LNCaP clone FGC (cell line): ENCODE measurements around the gene TRMT11.

Experiments
- DNase-seq: peaks from one replicate; pipeline ENCODE4 v3.0.0-alpha.2; 2011; ENCODE audit warnings: low read depth
- H3K4me3 ChIP-seq: 2 replicates; pipeline ENCODE4 v1.5.1; 2011; ENCODE audit warnings: mild to moderate bottlenecking, low read depth, low read length, control low read depth
- TF ChIP-seq, protein P1 (sequence below): IDR thresholded peaks from 2 replicates; pipeline ENCODE4 v1.5.1; 2012; ENCODE audit warnings: mild to moderate bottlenecking; ENCODE audit not compliant: control insufficient read depth, insufficient read depth; ENCODE audit errors: extremely low read depth

Gene TRMT11

DNA sequence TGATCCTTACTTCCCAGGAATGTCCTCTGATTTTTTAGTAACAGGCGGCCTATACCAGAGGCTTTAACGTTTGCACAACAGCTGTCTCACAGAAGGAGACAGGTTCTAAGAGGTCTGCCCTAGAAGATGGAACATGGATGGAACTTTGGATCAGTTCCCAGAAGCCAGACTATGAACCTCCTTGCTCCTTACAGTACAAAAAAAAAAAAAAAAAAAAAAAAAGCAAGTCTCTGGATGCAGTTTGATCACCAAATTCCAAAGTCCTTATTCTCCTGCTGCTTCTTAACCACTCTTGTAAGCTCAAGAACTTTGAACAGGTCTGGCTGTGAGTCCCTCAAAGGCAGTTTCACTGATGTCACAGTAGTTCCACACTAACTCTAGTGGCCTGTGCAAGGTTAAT is 2.0 kb upstream of the TRMT11 start:
- TF ChIP-seq, protein P1, sequence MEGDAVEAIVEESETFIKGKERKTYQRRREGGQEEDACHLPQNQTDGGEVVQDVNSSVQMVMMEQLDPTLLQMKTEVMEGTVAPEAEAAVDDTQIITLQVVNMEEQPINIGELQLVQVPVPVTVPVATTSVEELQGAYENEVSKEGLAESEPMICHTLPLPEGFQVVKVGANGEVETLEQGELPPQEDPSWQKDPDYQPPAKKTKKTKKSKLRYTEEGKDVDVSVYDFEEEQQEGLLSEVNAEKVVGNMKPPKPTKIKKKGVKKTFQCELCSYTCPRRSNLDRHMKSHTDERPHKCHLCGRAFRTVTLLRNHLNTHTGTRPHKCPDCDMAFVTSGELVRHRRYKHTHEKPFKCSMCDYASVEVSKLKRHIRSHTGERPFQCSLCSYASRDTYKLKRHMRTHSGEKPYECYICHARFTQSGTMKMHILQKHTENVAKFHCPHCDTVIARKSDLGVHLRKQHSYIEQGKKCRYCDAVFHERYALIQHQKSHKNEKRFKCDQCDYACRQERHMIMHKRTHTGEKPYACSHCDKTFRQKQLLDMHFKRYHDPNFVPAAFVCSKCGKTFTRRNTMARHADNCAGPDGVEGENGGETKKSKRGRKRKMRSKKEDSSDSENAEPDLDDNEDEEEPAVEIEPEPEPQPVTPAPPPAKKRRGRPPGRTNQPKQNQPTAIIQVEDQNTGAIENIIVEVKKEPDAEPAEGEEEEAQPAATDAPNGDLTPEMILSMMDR = no peak
- no peak for DNase-seq
- no peak overlapping the region for H3K4me3 ChIP-seq

DNA sequence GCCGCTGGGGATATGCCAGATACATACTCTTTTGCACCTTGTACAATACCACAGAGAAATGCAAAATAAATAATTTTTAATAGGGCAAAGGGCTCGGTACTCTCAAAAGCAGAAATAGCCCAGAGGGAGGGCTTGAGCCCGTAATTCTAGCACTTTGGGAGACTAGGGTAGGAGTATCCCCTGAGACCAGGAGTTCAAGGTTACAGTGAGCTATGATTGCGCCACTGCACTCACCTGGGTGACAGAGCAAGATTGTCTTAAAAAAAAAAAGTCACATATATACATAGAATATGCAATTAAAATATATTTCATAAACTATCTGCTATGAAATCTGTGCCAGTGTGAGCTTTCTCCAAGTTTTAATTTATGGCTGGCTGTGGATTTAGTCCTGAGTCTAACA is 818 bp upstream of the TRMT11 start:
- TF ChIP-seq, protein P1 = no peak
- DNase-seq = no peak

DNA sequence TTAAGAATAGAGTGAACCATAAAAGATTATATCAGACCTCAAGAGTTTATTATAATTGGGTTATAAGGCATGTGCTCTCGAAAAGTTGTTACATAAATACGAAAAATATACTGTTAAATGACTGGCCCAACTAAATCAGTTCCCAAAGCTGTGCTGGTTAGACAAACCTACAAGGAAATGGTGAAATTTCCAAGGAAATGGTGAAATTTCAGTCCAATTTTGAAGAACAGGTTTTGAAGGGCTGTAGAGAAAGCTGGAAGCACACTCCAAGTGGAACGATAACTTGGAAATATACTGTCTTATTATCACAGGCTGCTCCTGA is 400 bp upstream of the TRMT11 start:
- DNase-seq = no peak
- peak overlapping the region; percentile 79 for H3K4me3 ChIP-seq
- TF ChIP-seq, protein P1 = no peak

More for the DNA sequence above, 818 bp upstream of the TRMT11 start:
- peak overlapping the region; percentile 79 for H3K4me3 ChIP-seq

DNA sequence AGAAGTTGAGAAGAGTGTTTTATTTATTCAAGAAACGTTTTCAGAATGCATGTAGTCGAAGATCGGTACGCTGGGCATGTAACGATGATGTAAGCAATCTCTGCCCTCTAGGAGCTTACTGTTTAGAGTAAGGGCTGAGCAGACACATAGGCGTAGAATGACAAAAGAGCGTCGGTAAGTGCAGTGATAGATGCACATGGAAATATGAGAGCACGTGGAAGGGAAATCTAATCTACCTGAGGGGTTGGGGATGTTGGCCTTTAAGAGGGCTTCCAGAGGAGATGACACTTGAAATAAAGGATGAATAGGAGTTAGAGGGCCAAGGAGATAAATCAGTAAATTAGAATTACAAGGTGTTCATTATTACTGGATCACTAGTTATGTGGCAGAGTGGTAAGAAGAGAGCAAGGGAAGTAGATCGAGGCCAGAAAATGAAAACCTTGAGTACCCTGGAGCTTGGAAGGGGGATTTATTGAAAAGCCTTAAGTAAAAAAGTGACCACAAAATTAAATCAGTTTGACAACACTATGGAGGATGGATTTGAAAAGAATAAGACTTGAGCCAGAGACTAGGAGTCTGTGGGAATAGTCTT is 782 bp downstream of the TRMT11 start:
- DNase-seq = no peak
- H3K4me3 ChIP-seq = peak overlapping the region; percentile 79
- TF ChIP-seq, protein P1 = no peak

DNA sequence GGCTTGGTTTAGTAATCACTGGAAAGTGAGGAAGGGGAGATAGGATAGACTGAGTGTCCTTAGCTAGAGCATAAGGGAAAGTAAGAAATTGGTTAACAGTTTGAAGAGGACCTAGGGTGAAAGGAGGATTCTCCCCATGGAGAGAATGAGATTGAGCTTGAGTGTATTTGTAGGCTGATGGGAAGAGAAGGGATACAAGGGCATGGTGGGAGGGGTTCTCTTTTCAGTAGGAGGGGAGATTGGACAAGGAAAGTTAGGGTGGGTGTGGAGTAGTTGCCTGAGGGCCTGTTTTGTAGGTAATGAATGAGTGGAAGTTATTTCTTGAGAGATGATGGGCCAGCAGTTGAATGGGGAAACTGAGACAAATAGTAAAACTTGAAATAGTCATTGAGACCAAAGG is 1.9 kb downstream of the TRMT11 start:
- TF ChIP-seq, protein P1 = no peak
- H3K4me3 ChIP-seq = no peak overlapping the region
- no peak for DNase-seq

DNA sequence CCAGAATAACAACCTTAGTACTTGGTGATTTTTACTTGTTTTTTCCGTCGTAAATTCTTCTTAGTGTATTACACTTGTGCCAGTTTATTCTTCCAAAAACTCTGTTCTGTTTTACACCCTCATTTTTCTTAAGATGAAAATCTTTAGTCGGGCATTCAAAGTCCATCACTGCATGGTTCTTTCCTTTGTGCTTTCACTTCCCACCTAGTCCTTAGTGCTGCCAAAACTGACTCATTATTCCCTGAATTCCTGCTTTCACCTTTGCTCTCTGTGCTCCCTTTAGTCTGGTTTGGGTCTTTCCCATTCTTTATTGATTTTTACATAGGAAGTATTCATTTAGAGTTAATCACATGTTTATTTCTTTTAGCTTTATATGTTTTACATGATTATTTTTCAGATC is 3.3 kb downstream of the TRMT11 start:
- TF ChIP-seq, protein P1 = no peak
- DNase-seq = no peak
- no peak overlapping the region for H3K4me3 ChIP-seq

DNA sequence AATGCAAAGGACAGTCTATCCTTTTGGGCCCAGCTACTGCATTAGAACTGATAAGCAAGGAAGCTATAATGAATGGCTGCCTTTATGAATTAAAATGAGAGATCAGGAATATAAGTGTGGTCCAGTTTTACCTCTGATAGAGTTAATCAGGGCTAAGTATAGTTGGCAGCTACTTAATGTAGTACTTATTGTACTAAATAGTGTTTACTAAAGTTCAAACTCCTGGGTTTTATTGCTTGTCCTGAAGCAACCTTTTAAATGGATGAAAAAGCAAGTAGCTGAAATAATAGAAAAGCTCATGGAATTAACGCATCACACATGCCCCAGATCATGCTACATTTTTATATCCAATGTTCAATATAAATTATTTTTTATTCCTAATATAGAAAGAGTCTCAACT is 5.3 kb downstream of the TRMT11 start:
- peak; percentile 56 for DNase-seq
- peak overlapping the region; percentile 25; the same call in 1 of the 2 replicates for H3K4me3 ChIP-seq
- TF ChIP-seq, protein P1 = no peak
